Liver (tissue), 9 donors: ENCODE measurements around the gene PARD3. TPM values are rescaled to one million over a fixed set of nuclear protein-coding genes. Genes with fewer than 3 reads are reported as not detected.

Source experiments
- DNase-seq: peaks from one replicate; pipeline ENCODE4 v3.0.0-alpha.2; 2017; ENCODE audit warnings: low spot score
- H3K27ac ChIP-seq, 2 donors: one replicate each; pipeline ENCODE4 v1.7.0; 2013; ENCODE audit warnings: inconsistent platforms in 2 of 2, low read length in 2 of 2, control low read depth in 1 of 2, low read depth in 1 of 2, mild to moderate bottlenecking in 1 of 2
- H3K27me3 ChIP-seq, 4 donors: one replicate each; pipeline versions ENCODE4 v1.6.1 to v1.7.0; 2013; ENCODE audit warnings: low read length in 3 of 4, inconsistent platforms in 1 of 4, mild to moderate bottlenecking in 1 of 4, moderate library complexity in 1 of 4; ENCODE audit not compliant: control insufficient read depth in 4 of 4, insufficient read depth in 4 of 4
- H3K36me3 ChIP-seq, 4 donors: one replicate each; pipeline versions ENCODE4 v1.6.1 to v1.7.0; 2013; ENCODE audit warnings: low read length in 3 of 4, mild to moderate bottlenecking in 3 of 4, low read depth in 1 of 4, moderate library complexity in 1 of 4; ENCODE audit not compliant: control insufficient read depth in 4 of 4, insufficient read depth in 3 of 4
- H3K4me1 ChIP-seq, 4 donors: one replicate each; pipeline versions ENCODE4 v1.6.1 to v1.7.0; 2013; ENCODE audit warnings: low read length in 3 of 4, mild to moderate bottlenecking in 3 of 4, moderate library complexity in 1 of 4; ENCODE audit not compliant: control insufficient read depth in 4 of 4, insufficient read depth in 4 of 4
- H3K4me3 ChIP-seq, 3 donors: one replicate each; pipeline versions ENCODE4 v1.6.1 to v1.7.0; 2013; ENCODE audit warnings: low read length in 3 of 3, control low read depth in 1 of 3, low read depth in 1 of 3, mild to moderate bottlenecking in 1 of 3
- H3K9ac ChIP-seq, 2 donors: one replicate each; pipeline ENCODE4 v1.7.0; 2013; ENCODE audit warnings: low read length in 2 of 2, mild to moderate bottlenecking in 2 of 2, moderate library complexity in 2 of 2, control low read depth in 1 of 2, low read depth in 1 of 2
- H3K9me3 ChIP-seq, 4 donors: one replicate each; pipeline versions ENCODE4 v1.6.1 to v1.7.0; 2013; ENCODE audit warnings: low read length in 3 of 4; ENCODE audit not compliant: control insufficient read depth in 4 of 4
- FOXA1 ChIP-seq: IDR thresholded peaks from 2 replicates; pipeline ENCODE4 v1.6.1; 2016; ENCODE audit warnings: antibody characterized with exemption
- GABPA ChIP-seq, 2 donors: IDR thresholded peaks in 1 of 2; conservative IDR thresholded peaks in 1 of 2; 2 replicates each; pipeline ENCODE4 v1.6.1; 2016; ENCODE audit warnings: antibody characterized with exemption in 2 of 2, mild to moderate bottlenecking in 1 of 2, moderate library complexity in 1 of 2
- HNF4A ChIP-seq, 2 donors: conservative IDR thresholded peaks; 2 replicates each; pipeline ENCODE4 v1.6.1; 2016; ENCODE audit warnings: antibody characterized with exemption in 2 of 2, mild to moderate bottlenecking in 2 of 2
- HNF4G ChIP-seq: IDR thresholded peaks from 2 replicates; pipeline ENCODE4 v1.6.1; 2016; ENCODE audit warnings: antibody characterized with exemption
- JUND ChIP-seq, 2 donors: IDR thresholded peaks; 2 replicates each; pipeline ENCODE4 v1.6.1; 2016; ENCODE audit warnings: antibody characterized with exemption in 2 of 2
- MAX ChIP-seq: IDR thresholded peaks from 2 replicates; pipeline ENCODE4 v1.6.1; 2016; ENCODE audit warnings: antibody characterized with exemption
- RAD21 ChIP-seq, 2 donors: IDR thresholded peaks; 2 replicates each; pipeline ENCODE4 v1.6.1; 2016; ENCODE audit warnings: antibody characterized with exemption in 2 of 2, mild to moderate bottlenecking in 2 of 2
- RXRA ChIP-seq, 2 donors: IDR thresholded peaks; 2 replicates each; pipeline ENCODE4 v1.6.1; 2017 to 2018; ENCODE audit warnings: antibody characterized with exemption in 2 of 2, mild to moderate bottlenecking in 1 of 2
- SP1 ChIP-seq: IDR thresholded peaks from 2 replicates; pipeline ENCODE4 v1.6.1; 2018; ENCODE audit warnings: antibody characterized with exemption, mild to moderate bottlenecking
- TAF1 ChIP-seq: conservative IDR thresholded peaks from 2 replicates; pipeline ENCODE4 v1.6.1; 2016; ENCODE audit warnings: antibody characterized with exemption, mild to moderate bottlenecking
- YY1 ChIP-seq: IDR thresholded peaks from 2 replicates; pipeline ENCODE4 v1.6.1; 2016; ENCODE audit warnings: antibody characterized with exemption, mild to moderate bottlenecking
- ZBTB33 ChIP-seq: IDR thresholded peaks from 2 replicates; pipeline ENCODE4 v1.6.1; 2016; ENCODE audit warnings: antibody characterized with exemption
- WGBS: extraction: QIAGEN DNeasy Blood & Tissue Kit; methylation state at CpG from one replicate; pipeline ENCODE4 v1.1.7; 2013; 5-methylcytosine and 5-hydroxymethylcytosine counted together
- polyA plus RNA-seq, 2 donors: library from polyadenylated mRNA; stranded (reverse) in 1 of 2; unstranded in 1 of 2; fragments of 200-250 nt in 1 of 2; fragments of >200 nt in 1 of 2; fragmentation: Nextera tagmentation in 1 of 2; extraction: Ambion mirVana in 1 of 2; gene quantifications; one replicate each; pipeline versions ENCODE4 v1.2.1 to v1.2.3, GENCODE V29; 2013 to 2015
- total RNA-seq, 2 donors: library from RNA; depleted of rRNA; stranded (reverse); fragments of >200 nt; gene quantifications; one replicate each; pipeline ENCODE4 v1.2.3, GENCODE V29; 2014
- TF ChIP-seq, protein P1 (sequence below): IDR thresholded peaks from 2 replicates; pipeline ENCODE4 v1.6.1; 2016; ENCODE audit warnings: antibody characterized with exemption
- TF ChIP-seq, protein P2 (sequence below): fragments of 150-350 bp; IDR thresholded peaks from 2 replicates; pipeline ENCODE4 v1.5.1; 2017; ENCODE audit warnings: improper control_type of control experiment, low read depth, low read length; ENCODE audit not compliant: missing input control
- TF ChIP-seq, protein P3 (sequence below): IDR thresholded peaks from 2 replicates; pipeline ENCODE4 v1.6.1; 2016; ENCODE audit warnings: antibody characterized with exemption, mild to moderate bottlenecking
- donor health status: healthy.
- donor health status: healthy.
- donor health status: healthy.
- donor health status: healthy.
- donor health status: healthy.

Gene PARD3
- total and polyA plus RNA-seq, 4 donors, result 12.3 to 43.8 (median 13.5) TPM

DNA sequence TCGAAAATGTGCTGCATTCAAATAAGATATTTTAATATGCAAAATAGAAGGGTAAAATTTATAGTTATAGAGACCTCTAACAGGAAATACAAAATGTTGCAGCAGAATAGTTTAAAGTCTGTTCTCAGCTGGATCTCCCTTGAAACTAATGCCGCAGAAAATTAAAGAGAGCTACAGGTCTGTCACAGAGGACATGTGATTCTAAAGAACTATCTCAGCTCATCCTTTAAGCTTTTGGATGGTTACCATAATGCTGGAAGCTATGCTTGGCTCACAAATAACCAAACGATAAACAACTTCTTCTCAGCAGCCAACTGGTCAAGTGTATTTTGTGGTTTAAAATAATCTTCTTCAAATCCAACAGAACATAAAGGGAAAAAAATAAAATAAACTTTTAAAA, 353.0 kb downstream of the PARD3 start:
- H3K4me3 ChIP-seq, result no peak overlapping the region
- WGBS, result 87% methylated on average over 3 of the region's 3 CpGs
- H3K9me3 ChIP-seq, result no peaks in the 10 kb centered on the region
- no peak for TF ChIP-seq HNF4A (conservative IDR thresholded peaks at IDR 0.05)
- peaks cover 0 to 3% (median 0%) of the 10 kb centered on the region in 4 donors for H3K4me1 ChIP-seq
- no peak for DNase-seq
- H3K9ac ChIP-seq, result no peak overlapping the region
- H3K27ac ChIP-seq, result no peak overlapping the region
- peaks cover 0 to under 1% (median 0%) of the 10 kb centered on the region in 4 donors for H3K36me3 ChIP-seq
- H3K27me3 ChIP-seq, result no peaks in the 10 kb centered on the region

- no peak for DNase-seq
- H3K27ac ChIP-seq, result no peak overlapping the region
- no peaks in the 10 kb centered on the region for H3K27me3 ChIP-seq
- 89% methylated on average over 6 of the region's 6 CpGs for WGBS
- H3K4me3 ChIP-seq, result no peak overlapping the region
- no peak overlapping the region for H3K9ac ChIP-seq
- H3K36me3 ChIP-seq, result peaks cover 0 to 2% (median 0%) of the 10 kb centered on the region in 4 donors
- no peaks in the 10 kb centered on the region for H3K4me1 ChIP-seq
- no peaks in the 10 kb centered on the region for H3K9me3 ChIP-seq
- TF ChIP-seq RXRA (IDR thresholded peaks at IDR 0.05) (no peak), MAX (no peak), HNF4A (conservative IDR thresholded peaks at IDR 0.05) (no peak), FOXA1 (no peak)
These were observed 360.4 kb downstream of the PARD3 start for GRCh38 chr10:34454590-34455261.

- H3K9ac ChIP-seq, result no peak overlapping the region
- TF ChIP-seq, protein P1, sequence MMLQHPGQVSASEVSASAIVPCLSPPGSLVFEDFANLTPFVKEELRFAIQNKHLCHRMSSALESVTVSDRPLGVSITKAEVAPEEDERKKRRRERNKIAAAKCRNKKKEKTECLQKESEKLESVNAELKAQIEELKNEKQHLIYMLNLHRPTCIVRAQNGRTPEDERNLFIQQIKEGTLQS, result no peak
- TF ChIP-seq YY1, result no peak
- TF ChIP-seq, protein P2, sequence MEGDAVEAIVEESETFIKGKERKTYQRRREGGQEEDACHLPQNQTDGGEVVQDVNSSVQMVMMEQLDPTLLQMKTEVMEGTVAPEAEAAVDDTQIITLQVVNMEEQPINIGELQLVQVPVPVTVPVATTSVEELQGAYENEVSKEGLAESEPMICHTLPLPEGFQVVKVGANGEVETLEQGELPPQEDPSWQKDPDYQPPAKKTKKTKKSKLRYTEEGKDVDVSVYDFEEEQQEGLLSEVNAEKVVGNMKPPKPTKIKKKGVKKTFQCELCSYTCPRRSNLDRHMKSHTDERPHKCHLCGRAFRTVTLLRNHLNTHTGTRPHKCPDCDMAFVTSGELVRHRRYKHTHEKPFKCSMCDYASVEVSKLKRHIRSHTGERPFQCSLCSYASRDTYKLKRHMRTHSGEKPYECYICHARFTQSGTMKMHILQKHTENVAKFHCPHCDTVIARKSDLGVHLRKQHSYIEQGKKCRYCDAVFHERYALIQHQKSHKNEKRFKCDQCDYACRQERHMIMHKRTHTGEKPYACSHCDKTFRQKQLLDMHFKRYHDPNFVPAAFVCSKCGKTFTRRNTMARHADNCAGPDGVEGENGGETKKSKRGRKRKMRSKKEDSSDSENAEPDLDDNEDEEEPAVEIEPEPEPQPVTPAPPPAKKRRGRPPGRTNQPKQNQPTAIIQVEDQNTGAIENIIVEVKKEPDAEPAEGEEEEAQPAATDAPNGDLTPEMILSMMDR, result no peak
- TF ChIP-seq SP1, result no peak
- TF ChIP-seq RAD21 (IDR thresholded peaks at IDR 0.05), result no peak
- TF ChIP-seq FOXA1, result no peak
- no peaks in the 10 kb centered on the region for H3K36me3 ChIP-seq
- H3K4me3 ChIP-seq, result no peak overlapping the region
- H3K9me3 ChIP-seq, result no peaks in the 10 kb centered on the region
- no peak overlapping the region for H3K27ac ChIP-seq
- WGBS, result 97% methylated on average over 2 of the region's 2 CpGs
- DNase-seq, result no peak
- H3K27me3 ChIP-seq, result no peaks in the 10 kb centered on the region
- no peaks in the 10 kb centered on the region for H3K4me1 ChIP-seq
These were observed 365.3 kb downstream of the PARD3 start for GRCh38 chr10:34449836-34450235.

DNA sequence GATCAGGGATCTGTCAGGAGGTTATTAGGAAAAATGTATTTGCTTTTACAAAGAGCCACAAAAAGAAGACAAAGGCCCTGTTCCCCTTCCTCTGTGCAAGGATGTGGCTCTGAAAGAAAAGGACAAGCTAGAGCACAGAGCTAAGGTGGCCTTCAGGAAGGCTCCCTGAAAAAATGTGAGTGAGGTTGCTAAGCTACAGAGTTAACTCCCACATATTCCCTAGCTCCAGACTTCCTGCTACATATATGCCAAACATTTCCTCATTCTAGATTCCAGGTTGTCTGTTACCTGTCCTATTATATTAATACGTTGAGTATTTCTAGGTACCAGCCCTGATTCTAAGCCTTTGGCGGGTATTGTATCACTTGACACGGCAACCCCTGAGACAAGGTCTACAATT, 369.0 kb downstream of the PARD3 start:
- no peak overlapping the region for H3K9ac ChIP-seq
- no peaks in the 10 kb centered on the region for H3K36me3 ChIP-seq
- H3K27me3 ChIP-seq, result no peaks in the 10 kb centered on the region
- DNase-seq, result no peak
- WGBS, result 90% methylated on average over 3 of the region's 3 CpGs
- peaks cover 0 to 2% (median 0%) of the 10 kb centered on the region in 4 donors for H3K4me1 ChIP-seq
- H3K27ac ChIP-seq, result no peak overlapping the region
- no peaks in the 10 kb centered on the region for H3K9me3 ChIP-seq
- no peak overlapping the region for H3K4me3 ChIP-seq
- TF ChIP-seq HNF4G (no peak), RAD21 (IDR thresholded peaks at IDR 0.05) (no peak), RXRA (IDR thresholded peaks at IDR 0.05) (no peak), GABPA (IDR thresholded peaks at IDR 0.05 in 1 of 2, conservative IDR thresholded peaks at IDR 0.05 in 1 of 2) (no peak), JUND (IDR thresholded peaks at IDR 0.05) (no peak), ZBTB33 (no peak), FOXA1 (no peak), TAF1 (no peak), YY1 (no peak), HNF4A (conservative IDR thresholded peaks at IDR 0.05) (no peak), SP1 (no peak)
- TF ChIP-seq, protein P3, sequence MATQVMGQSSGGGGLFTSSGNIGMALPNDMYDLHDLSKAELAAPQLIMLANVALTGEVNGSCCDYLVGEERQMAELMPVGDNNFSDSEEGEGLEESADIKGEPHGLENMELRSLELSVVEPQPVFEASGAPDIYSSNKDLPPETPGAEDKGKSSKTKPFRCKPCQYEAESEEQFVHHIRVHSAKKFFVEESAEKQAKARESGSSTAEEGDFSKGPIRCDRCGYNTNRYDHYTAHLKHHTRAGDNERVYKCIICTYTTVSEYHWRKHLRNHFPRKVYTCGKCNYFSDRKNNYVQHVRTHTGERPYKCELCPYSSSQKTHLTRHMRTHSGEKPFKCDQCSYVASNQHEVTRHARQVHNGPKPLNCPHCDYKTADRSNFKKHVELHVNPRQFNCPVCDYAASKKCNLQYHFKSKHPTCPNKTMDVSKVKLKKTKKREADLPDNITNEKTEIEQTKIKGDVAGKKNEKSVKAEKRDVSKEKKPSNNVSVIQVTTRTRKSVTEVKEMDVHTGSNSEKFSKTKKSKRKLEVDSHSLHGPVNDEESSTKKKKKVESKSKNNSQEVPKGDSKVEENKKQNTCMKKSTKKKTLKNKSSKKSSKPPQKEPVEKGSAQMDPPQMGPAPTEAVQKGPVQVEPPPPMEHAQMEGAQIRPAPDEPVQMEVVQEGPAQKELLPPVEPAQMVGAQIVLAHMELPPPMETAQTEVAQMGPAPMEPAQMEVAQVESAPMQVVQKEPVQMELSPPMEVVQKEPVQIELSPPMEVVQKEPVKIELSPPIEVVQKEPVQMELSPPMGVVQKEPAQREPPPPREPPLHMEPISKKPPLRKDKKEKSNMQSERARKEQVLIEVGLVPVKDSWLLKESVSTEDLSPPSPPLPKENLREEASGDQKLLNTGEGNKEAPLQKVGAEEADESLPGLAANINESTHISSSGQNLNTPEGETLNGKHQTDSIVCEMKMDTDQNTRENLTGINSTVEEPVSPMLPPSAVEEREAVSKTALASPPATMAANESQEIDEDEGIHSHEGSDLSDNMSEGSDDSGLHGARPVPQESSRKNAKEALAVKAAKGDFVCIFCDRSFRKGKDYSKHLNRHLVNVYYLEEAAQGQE, result no peak
